HCT116 (cell line): Measurements from ENCODE around the gene DNASE2B. TPM values are rescaled to one million over a fixed set of nuclear protein-coding genes. Genes with fewer than 3 reads are reported as not detected.
A peak's percentile ranks its signal among the peaks of the same experiment; 100 is the strongest.

ENCODE experiments used
- ATAC-seq: fragments of 200-7000 bp; cut with Tn5 transposase; 2 replicates; pipeline ENCODE4 v1.9.1; 2020; ENCODE audit warnings: mild to moderate bottlenecking, moderate library complexity
- BruUV-seq: library from RNA; stranded (reverse); fragments of 400-500 nt; replicated peaks from 2 replicates; lab custom pipeline; 2021; lab: Mats Ljungman, UMichigan
- CTCF ChIA-PET: fragments of 300-600 bp; sonication (Branson Sonifier 250); formaldehyde crosslinking; loops from one replicate; lab custom pipeline; 2021; ENCODE audit warnings: antibody characterized with exemption; lab: Charles Lee
- POLR2A ChIA-PET: fragments of 300-600, 350-600 bp; sonication (Branson Sonifier 250); formaldehyde crosslinking; loops from one replicate; lab custom pipeline; 2021; ENCODE audit warnings: antibody characterized with exemption; lab: Charles Lee
- RAD21 ChIA-PET, 2 experiments: fragments of 300-600 bp; sonication (Branson Sonifier 250); formaldehyde crosslinking; loops; one replicate each; lab custom pipeline; 2023; ENCODE audit warnings: low total read pairs in 2 of 2; ENCODE audit not compliant: uncharacterized antibody in 2 of 2, unreplicated experiment in 2 of 2, low non-redundant PET in 1 of 2; lab: Charles Lee
- DNase-seq: peaks from one replicate; pipeline ENCODE4 v3.0.0-alpha.2; 2010; ENCODE audit warnings: low read depth, low spot score
- H2AFZ ChIP-seq: fragments of 200-600 bp; shearing (Covaris generic), sonication (generic); 2 replicates; pipeline ENCODE4 v1.6.1; 2017; ENCODE audit warnings: low read depth, mixed run types, mixed read lengths, antibody characterized with exemption, low read length; ENCODE audit not compliant: poor library complexity, severe bottlenecking
- H3K27ac ChIP-seq: 2 replicates; pipeline ENCODE4 v1.5.1; 2012; ENCODE audit warnings: low read depth, low read length
- H3K27me3 ChIP-seq: fragments of 200-600 bp; sonication (generic); 2 replicates; pipeline ENCODE4 v1.6.1; 2016; ENCODE audit warnings: mixed run types, low read length, mixed read lengths; ENCODE audit not compliant: insufficient read depth
- H3K36me3 ChIP-seq, 2 experiments: fragments of 200-500 bp in 1 of 2; fragments of 200-600 bp in 1 of 2; sonication (Bioruptor generic) in 1 of 2; sonication (generic) in 1 of 2; 2 replicates each; pipeline versions ENCODE4 v1.5.1 to v1.6.1; 2014 to 2016; ENCODE audit warnings: low read length in 2 of 2, inconsistent platforms in 1 of 2, mixed read lengths in 1 of 2, mixed run types in 1 of 2; ENCODE audit not compliant: insufficient read depth in 2 of 2, control insufficient read depth in 1 of 2
- H3K4me1 ChIP-seq, 2 experiments: fragments of 200-600 bp in 1 of 2; sonication (generic) in 1 of 2; 2 replicates each; pipeline versions ENCODE4 v1.5.1 to v1.6.1; 2012 to 2017; ENCODE audit warnings: low read length in 2 of 2, inconsistent platforms in 1 of 2, mild to moderate bottlenecking in 1 of 2, mixed read lengths in 1 of 2, mixed run types in 1 of 2, moderate library complexity in 1 of 2; ENCODE audit not compliant: insufficient read depth in 2 of 2, control insufficient read depth in 1 of 2
- H3K4me2 ChIP-seq: fragments of 200-600 bp; sonication (generic); 2 replicates; pipeline ENCODE4 v1.6.1; 2017; ENCODE audit warnings: mixed run types, low read length, mixed read lengths
- H3K4me3 ChIP-seq, 2 experiments: fragments of 200-600 bp in 1 of 2; sonication (generic) in 1 of 2; replicated peaks in 1 of 2; 2 replicates each; pipeline ENCODE4 v1.5.1; 2011 to 2016; ENCODE audit warnings: low read length in 2 of 2, control low read depth in 1 of 2, low read depth in 1 of 2, mild to moderate bottlenecking in 1 of 2, mixed read lengths in 1 of 2, mixed run types in 1 of 2
- H3K79me2 ChIP-seq: fragments of 200-600 bp; sonication (generic); 2 replicates; pipeline ENCODE4 v1.6.1; 2017; ENCODE audit warnings: mild to moderate bottlenecking, mixed run types, low read length, moderate library complexity, mixed read lengths; ENCODE audit not compliant: insufficient read depth
- H3K9ac ChIP-seq: fragments of 200-600 bp; sonication (generic); 2 replicates; pipeline ENCODE4 v1.6.1; 2016; ENCODE audit warnings: low read length, mixed read lengths
- H3K9me2 ChIP-seq: fragments of 200-600 bp; sonication (generic), shearing (Covaris generic); 2 replicates; pipeline ENCODE4 v1.6.1; 2017; ENCODE audit warnings: mixed run types, mild to moderate bottlenecking, moderate library complexity; ENCODE audit not compliant: insufficient read depth
- H3K9me3 ChIP-seq, 2 experiments: fragments of 200-500 bp in 1 of 2; fragments of 200-600 bp in 1 of 2; sonication (Bioruptor generic) in 1 of 2; sonication (generic) in 1 of 2; 2 replicates each; pipeline ENCODE4 v1.6.1; 2014 to 2017; ENCODE audit warnings: low read length in 2 of 2, mixed read lengths in 2 of 2, inconsistent platforms in 1 of 2, low read depth in 1 of 2, mild to moderate bottlenecking in 1 of 2, mixed run types in 1 of 2, moderate library complexity in 1 of 2; ENCODE audit not compliant: control insufficient read depth in 1 of 2, insufficient read depth in 1 of 2
- H4K20me1 ChIP-seq: fragments of 200-600 bp; sonication (generic), shearing (Covaris generic); 2 replicates; pipeline ENCODE4 v1.6.1; 2017; ENCODE audit warnings: mixed run types, mild to moderate bottlenecking, moderate library complexity; ENCODE audit not compliant: insufficient read depth
- ATF3 ChIP-seq: IDR thresholded peaks from 2 replicates; pipeline ENCODE4 v1.6.1; 2012
- CEBPB ChIP-seq: IDR thresholded peaks from 2 replicates; pipeline ENCODE4 v1.6.1; 2012; ENCODE audit warnings: low read depth
- EZH2phosphoT487 ChIP-seq: fragments of 200-600 bp; IDR thresholded peaks from 2 replicates; pipeline ENCODE4 v1.6.1; 2018; ENCODE audit warnings: antibody characterized with exemption, borderline replicate concordance
- FOSL1 ChIP-seq: IDR thresholded peaks from 2 replicates; pipeline ENCODE4 v1.6.1; 2012; ENCODE audit warnings: low read depth
- JUND ChIP-seq: IDR thresholded peaks from 2 replicates; pipeline ENCODE4 v1.6.1; 2012
- MAX ChIP-seq: IDR thresholded peaks from 2 replicates; pipeline ENCODE4 v1.6.1; 2012
- POLR2AphosphoS5 ChIP-seq: IDR thresholded peaks from 2 replicates; pipeline ENCODE4 v1.6.1; 2011; ENCODE audit warnings: mild to moderate bottlenecking, low read depth, low read length, moderate library complexity
- RAD21 ChIP-seq: IDR thresholded peaks from 2 replicates; pipeline ENCODE4 v1.6.1; 2012; ENCODE audit warnings: low read depth, mild to moderate bottlenecking
- REST ChIP-seq: IDR thresholded peaks from 2 replicates; pipeline ENCODE4 v1.6.1; 2012; ENCODE audit warnings: low read depth
- YY1 ChIP-seq: IDR thresholded peaks from 2 replicates; pipeline ENCODE4 v1.6.1; 2011; ENCODE audit warnings: low read length, low read depth, moderate library complexity, mild to moderate bottlenecking; ENCODE audit not compliant: insufficient replicate concordance; ENCODE audit errors: extremely low read depth
- ZFX ChIP-seq: fragments of 450-650 bp; IDR thresholded peaks from 2 replicates; pipeline ENCODE4 v1.6.1; 2017
- intact Hi-C: fragments of 100-400 bp; cut with micrococcal nuclease; formaldehyde crosslinking; loops from 2 replicates; pipeline ENCODE4 v1.10.0; 2022
- total RNA-seq: library from RNA; stranded (reverse); gene quantifications from one replicate; pipeline ENCODE4 v1.2.1, GENCODE V29; 2021; ENCODE audit not compliant: unreplicated experiment

The DNASE2B gene
- total RNA-seq, 1 experiment from 2014 or later: 0.42 TPM

GRCh38 chr1:84355556-84355955, 42.7 kb upstream of the DNASE2B start:
- intact Hi-C loops: no loop called here
- no peak for ATAC-seq
- no peak overlapping the region for H3K4me3 ChIP-seq
- POLR2A ChIA-PET: interaction anchor here (1.7 kb wide), 1 partner anchor 10 kb away, joined by 5 read pairs; no protein-coding TSS in a partner anchor
- CTCF ChIA-PET: no interaction called here
- BruUV-seq: no TSS peak
- no peak overlapping the region for H3K4me2 ChIP-seq
- DNase-seq: no peak
- H3K27ac ChIP-seq: peak overlapping the region; percentile 34; the same call in 1 of the 2 replicates
- TF ChIP-seq CEBPB (no peak), YY1 (no peak), POLR2AphosphoS5 (no peak), EZH2phosphoT487 (no peak), ZFX (no peak), MAX (no peak), JUND (no peak), RAD21 (no peak), ATF3 (no peak), FOSL1 (no peak), REST (no peak)
- no peaks in the 10 kb centered on the region for H3K27me3 ChIP-seq
- no peaks in the 10 kb centered on the region for H4K20me1 ChIP-seq
- peaks cover 41 to 43% of the 10 kb centered on the region in 2 experiments for H3K4me1 ChIP-seq
- RAD21 ChIA-PET: no interaction called here
- no peaks in the 10 kb centered on the region for H3K79me2 ChIP-seq
- peaks cover 4 to 16% of the 10 kb centered on the region in 2 experiments; a peak in 1 of 4 replicates for H3K9me3 ChIP-seq
- H3K9me2 ChIP-seq: no peaks in the 10 kb centered on the region
- no peaks in the 10 kb centered on the region; a peak in 1 of 4 replicates for H3K36me3 ChIP-seq
- no peak overlapping the region for H3K9ac ChIP-seq
- H2AFZ ChIP-seq: no peak overlapping the region
